ENCODE measurements around the gene TEAD3. TPM values are rescaled to one million over a fixed set of nuclear protein-coding genes. Genes with fewer than 3 reads are reported as not detected.
"Not testable (repeated sequence)": the region's sequence is repeated elsewhere in the genome, so short reads cannot be mapped to it uniquely, and the experiment has no call there.

Gene TEAD3
- total RNA-seq, 1 experiment from 2014 or later = 9.2 TPM

- H3K27me3 ChIP-seq = no peaks in the 10 kb centered on the region
- H3K4me3 ChIP-seq = no peak overlapping the region
- DNase-seq = no peak
These were observed 21.9 kb upstream of the TEAD3 start for GRCh38 chr6:35518566-35519312.

GRCh38 chr6:35517978-35518377 lies 21.1 kb upstream of the TEAD3 start:
- H3K27me3 ChIP-seq, DNase-seq: not testable (repeated sequence)

More at GRCh38 chr6:35518566-35519312, 21.9 kb upstream of the TEAD3 start:
- no peaks in the 10 kb centered on the region for H3K9me3 ChIP-seq
- no peaks in the 10 kb centered on the region for H3K36me3 ChIP-seq

GRCh38 chr6:35516712-35517111 lies 19.8 kb upstream of the TEAD3 start:
- Histone ChIP-seq H3K36me3 (no peaks in the 10 kb centered on the region), H3K27me3 (no peaks in the 10 kb centered on the region), H3K4me3 (no peak overlapping the region)

More at GRCh38 chr6:35517978-35518377, 21.1 kb upstream of the TEAD3 start:
- H3K4me3 ChIP-seq, H3K9me3 ChIP-seq, H3K36me3 ChIP-seq: not testable (repeated sequence)

GRCh38 chr6:35515939-35516338 lies 19.1 kb upstream of the TEAD3 start:
- H3K9me3 ChIP-seq, H3K27me3 ChIP-seq, H3K36me3 ChIP-seq, DNase-seq, H3K4me3 ChIP-seq: not testable (repeated sequence)

More at GRCh38 chr6:35516712-35517111, 19.8 kb upstream of the TEAD3 start:
- no peak for DNase-seq
- H3K9me3 ChIP-seq = no peaks in the 10 kb centered on the region

- Histone ChIP-seq H3K4me3 (no peak overlapping the region), H3K27me3 (no peaks in the 10 kb centered on the region), H3K9me3 (no peaks in the 10 kb centered on the region), H3K36me3 (no peaks in the 10 kb centered on the region)
- DNase-seq = no peak
These were observed 17.7 kb upstream of the TEAD3 start for GRCh38 chr6:35514587-35514986.

GRCh38 chr6:35512740-35513139 lies 15.9 kb upstream of the TEAD3 start, which contains the start of gene TULP1:
TSS of gene TULP1 (minus strand) at chr6:35512896. CDS start at chr6:35512858, 38 bp downstream.
- no peak for DNase-seq
- H3K4me3 ChIP-seq = no peak within 1 kb of the TSS
- no peaks in the 10 kb centered on the region for H3K9me3 ChIP-seq
- H3K27me3 ChIP-seq = no peaks in the 10 kb centered on the region
- no peaks in the 10 kb centered on the region for H3K36me3 ChIP-seq

- H3K4me3 ChIP-seq = no peak overlapping the region
- DNase-seq = no peak
- H3K36me3 ChIP-seq = no peaks in the 10 kb centered on the region
- no peaks in the 10 kb centered on the region for H3K9me3 ChIP-seq
- H3K27me3 ChIP-seq = no peaks in the 10 kb centered on the region
These were observed 15.1 kb upstream of the TEAD3 start for GRCh38 chr6:35512006-35512405.

GRCh38 chr6:35511562-35511941 lies 14.7 kb upstream of the TEAD3 start:
- no peak for DNase-seq
- Histone ChIP-seq H3K27me3 (no peaks in the 10 kb centered on the region), H3K36me3 (no peaks in the 10 kb centered on the region), H3K9me3 (no peaks in the 10 kb centered on the region), H3K4me3 (no peak overlapping the region)

- H3K9me3 ChIP-seq = no peaks in the 10 kb centered on the region
- no peak overlapping the region for H3K4me3 ChIP-seq
- H3K27me3 ChIP-seq = no peaks in the 10 kb centered on the region
- no peak for DNase-seq
- no peaks in the 10 kb centered on the region for H3K36me3 ChIP-seq
These were observed 14.2 kb upstream of the TEAD3 start for GRCh38 chr6:35510916-35511561.

GRCh38 chr6:35508542-35508941 lies 11.7 kb upstream of the TEAD3 start:
- no peak for DNase-seq
- no peak overlapping the region for H3K4me3 ChIP-seq
- no peaks in the 10 kb centered on the region for H3K27me3 ChIP-seq
- H3K36me3 ChIP-seq = no peaks in the 10 kb centered on the region
- H3K9me3 ChIP-seq = no peaks in the 10 kb centered on the region

GRCh38 chr6:35508027-35508426 lies 11.1 kb upstream of the TEAD3 start:
- Histone ChIP-seq H3K27me3 (no peaks in the 10 kb centered on the region), H3K4me3 (no peak overlapping the region), H3K9me3 (no peaks in the 10 kb centered on the region), H3K36me3 (no peaks in the 10 kb centered on the region)
- DNase-seq = no peak

- no peaks in the 10 kb centered on the region for H3K27me3 ChIP-seq
- no peak for DNase-seq
- H3K9me3 ChIP-seq = no peaks in the 10 kb centered on the region
- no peak overlapping the region for H3K4me3 ChIP-seq
- H3K36me3 ChIP-seq = no peaks in the 10 kb centered on the region
These were observed 10.3 kb upstream of the TEAD3 start for GRCh38 chr6:35507221-35507620.

GRCh38 chr6:35506536-35506935 lies 9.7 kb upstream of the TEAD3 start:
- Histone ChIP-seq H3K9me3 (no peaks in the 10 kb centered on the region), H3K4me3 (no peak overlapping the region)
- DNase-seq = no peak

GRCh38 chr6:35505999-35506412 lies 9.1 kb upstream of the TEAD3 start:
- Histone ChIP-seq H3K4me3 (no peak overlapping the region), H3K36me3 (no peaks in the 10 kb centered on the region), H3K27me3 (no peaks in the 10 kb centered on the region), H3K9me3 (no peaks in the 10 kb centered on the region)
- DNase-seq = no peak

More at GRCh38 chr6:35506536-35506935, 9.7 kb upstream of the TEAD3 start:
- Histone ChIP-seq H3K27me3 (no peaks in the 10 kb centered on the region), H3K36me3 (no peaks in the 10 kb centered on the region)

GRCh38 chr6:35503534-35503933 lies 6.7 kb upstream of the TEAD3 start:
- H3K36me3 ChIP-seq = no peaks in the 10 kb centered on the region
- no peak for DNase-seq
- H3K9me3 ChIP-seq = no peaks in the 10 kb centered on the region
- H3K27me3 ChIP-seq = no peaks in the 10 kb centered on the region
- H3K4me3 ChIP-seq = no peak overlapping the region

- no peaks in the 10 kb centered on the region for H3K27me3 ChIP-seq
- H3K9me3 ChIP-seq = no peaks in the 10 kb centered on the region
- no peak overlapping the region for H3K4me3 ChIP-seq
- DNase-seq = no peak
- H3K36me3 ChIP-seq = no peaks in the 10 kb centered on the region
These were observed 4.9 kb upstream of the TEAD3 start for GRCh38 chr6:35501784-35502183.

GRCh38 chr6:35500782-35501181 lies 3.9 kb upstream of the TEAD3 start:
- H3K36me3 ChIP-seq = no peaks in the 10 kb centered on the region
- peak; percentile 61 for DNase-seq
- no peaks in the 10 kb centered on the region for H3K9me3 ChIP-seq
- no peaks in the 10 kb centered on the region for H3K27me3 ChIP-seq
- H3K4me3 ChIP-seq = no peak overlapping the region

- DNase-seq = no peak
- Histone ChIP-seq H3K27me3 (no peaks in the 10 kb centered on the region), H3K9me3 (no peaks in the 10 kb centered on the region), H3K4me3 (no peak overlapping the region), H3K36me3 (no peaks in the 10 kb centered on the region)
These were observed 2.5 kb upstream of the TEAD3 start for GRCh38 chr6:35499372-35499771.
